SK-N-SH (cell line): ENCODE results near the gene DND1. TPM values are rescaled to one million over a fixed set of nuclear protein-coding genes. Genes with fewer than 3 reads are reported as not detected.
"Not testable (repeated sequence)": the region's sequence is repeated elsewhere in the genome, so short reads cannot be mapped to it uniquely, and the experiment has no call there.

ENCODE experiments used
- CTCF ChIA-PET: fragments of 300-600, 350-600 bp; formaldehyde crosslinking; extraction: SDS; loops from one replicate; lab custom pipeline; 2021; lab: Yijun Ruan, JAX
- POLR2A ChIA-PET: fragments of 350-600 bp; sonication (Branson Sonifier 250); formaldehyde crosslinking; extraction: SDS; loops from one replicate; lab custom pipeline; 2020; ENCODE audit warnings: antibody characterized with exemption, inconsistent platforms; lab: Yijun Ruan, JAX
- DNase-seq: peaks from one replicate; pipeline ENCODE4 v3.0.0; 2012
- H2AFZ ChIP-seq: fragments of 200-600 bp; sonication (generic); 2 replicates; pipeline ENCODE4 v1.8.1; 2016; ENCODE audit warnings: antibody characterized with exemption, mild to moderate bottlenecking, low read depth
- H3F3A ChIP-seq: fragments of 200-600 bp; sonication (generic); replicated peaks from 2 replicates; pipeline ENCODE3; 2016; ENCODE audit warnings: antibody characterized with exemption, mild to moderate bottlenecking; ENCODE audit not compliant: insufficient read depth
- H3K27ac ChIP-seq, 2 experiments: fragments of 200-500 bp in 1 of 2; fragments of 200-600 bp in 1 of 2; sonication (Bioruptor generic) in 1 of 2; sonication (generic), shearing (Covaris generic) in 1 of 2; 2 replicates each; pipeline versions ENCODE4 v1.5.1 to v1.6.1; 2014 to 2016; ENCODE audit warnings: low read depth in 2 of 2, inconsistent platforms in 1 of 2, low read length in 1 of 2, mild to moderate bottlenecking in 1 of 2, mixed read lengths in 1 of 2
- H3K27me3 ChIP-seq: fragments of 200-600 bp; sonication (generic), shearing (Covaris generic); 2 replicates; pipeline ENCODE4 v1.6.1; 2016; ENCODE audit warnings: mixed run types; ENCODE audit not compliant: insufficient read depth
- H3K36me3 ChIP-seq, 2 experiments: fragments of 200-500 bp in 1 of 2; fragments of 200-600 bp in 1 of 2; sonication (Bioruptor generic) in 1 of 2; sonication (generic) in 1 of 2; replicated peaks in 1 of 2; 2 replicates each; pipeline versions ENCODE3 to v1.5.1; 2014 to 2016; ENCODE audit warnings: low read length in 1 of 2, mild to moderate bottlenecking in 1 of 2; ENCODE audit not compliant: insufficient read depth in 2 of 2, control insufficient read depth in 1 of 2
- H3K4me1 ChIP-seq, 2 experiments: fragments of 200-500 bp in 1 of 2; fragments of 200-600 bp in 1 of 2; sonication (Bioruptor generic) in 1 of 2; sonication (generic), shearing (Covaris generic) in 1 of 2; 2 replicates each; pipeline versions ENCODE4 v1.5.1 to v1.6.1; 2014 to 2016; ENCODE audit warnings: low read depth in 1 of 2, low read length in 1 of 2, mixed run types in 1 of 2; ENCODE audit not compliant: insufficient read depth in 2 of 2, control insufficient read depth in 1 of 2
- H3K4me2 ChIP-seq: fragments of 200-600 bp; sonication (generic), shearing (Covaris generic); 2 replicates; pipeline ENCODE4 v1.6.1; 2017; ENCODE audit warnings: mixed run types
- H3K4me3 ChIP-seq, 2 experiments: fragments of 200-500 bp in 1 of 2; fragments of 200-600 bp in 1 of 2; sonication (Bioruptor generic) in 1 of 2; sonication (generic), shearing (Covaris generic) in 1 of 2; 2 replicates each; pipeline versions ENCODE4 v1.5.1 to v1.8.1; 2014 to 2016; ENCODE audit warnings: low read depth in 2 of 2, inconsistent platforms in 1 of 2, low read length in 1 of 2, mild to moderate bottlenecking in 1 of 2, mixed read lengths in 1 of 2, moderate library complexity in 1 of 2
- H3K79me2 ChIP-seq: fragments of 200-600 bp; sonication (generic); 2 replicates; pipeline ENCODE4 v1.8.1; 2017; ENCODE audit warnings: mild to moderate bottlenecking; ENCODE audit not compliant: insufficient read depth
- H3K9ac ChIP-seq: fragments of 200-600 bp; sonication (generic); 2 replicates; pipeline ENCODE4 v1.6.1; 2017; ENCODE audit warnings: mixed run types
- H3K9me2 ChIP-seq: fragments of 200-600 bp; sonication (generic); 2 replicates; pipeline ENCODE4 v1.6.1; 2017; ENCODE audit warnings: mixed run types
- H3K9me3 ChIP-seq: fragments of 200-600 bp; sonication (generic); 2 replicates; pipeline ENCODE4 v1.6.1; 2017; ENCODE audit warnings: mixed run types, mild to moderate bottlenecking, moderate library complexity
- H4K20me1 ChIP-seq: fragments of 200-600 bp; sonication (generic); 2 replicates; pipeline ENCODE4 v1.6.1; 2017; ENCODE audit warnings: mild to moderate bottlenecking, mixed run types; ENCODE audit not compliant: insufficient read depth
- CTCF ChIP-seq: fragments of 200-600 bp; sonication (generic); IDR thresholded peaks from 2 replicates; pipeline ENCODE4 v1.6.1; 2017; ENCODE audit warnings: antibody characterized with exemption, mild to moderate bottlenecking, moderate library complexity
- ELF1 ChIP-seq: IDR thresholded peaks from 2 replicates; pipeline ENCODE4 v1.4.0; 2012
- EZH2phosphoT487 ChIP-seq: fragments of 200-600 bp; sonication (generic); IDR thresholded peaks from 2 replicates; pipeline ENCODE4 v1.6.1; 2017; ENCODE audit warnings: low read depth, mixed run types, mild to moderate bottlenecking, antibody characterized with exemption, moderate library complexity, borderline replicate concordance
- FOSL2 ChIP-seq: IDR thresholded peaks from 2 replicates; pipeline ENCODE4 v1.4.0; 2012; ENCODE audit warnings: low read depth, mild to moderate bottlenecking, moderate library complexity, borderline replicate concordance
- FOXJ3 ChIP-seq: sonication (generic); formaldehyde crosslinking; IDR thresholded peaks from 2 replicates; pipeline ENCODE4 v1.5.1; 2020; ENCODE audit warnings: mild to moderate bottlenecking, missing genetic modification reagents
- JUND ChIP-seq: IDR thresholded peaks from 2 replicates; pipeline ENCODE4 v1.4.0; 2012
- NFIC ChIP-seq: IDR thresholded peaks from 2 replicates; pipeline ENCODE4 v1.4.0; 2012; ENCODE audit warnings: borderline replicate concordance
- NRF1 ChIP-seq: IDR thresholded peaks from 2 replicates; pipeline ENCODE4 v1.6.1; 2012; ENCODE audit warnings: low read depth, mild to moderate bottlenecking, low read length
- RAD21 ChIP-seq: IDR thresholded peaks from 2 replicates; pipeline ENCODE4 v1.6.1; 2012; ENCODE audit warnings: mild to moderate bottlenecking, low read length
- SIN3A ChIP-seq: IDR thresholded peaks from 2 replicates; pipeline ENCODE4 v1.6.1; 2012; ENCODE audit warnings: low read depth, mild to moderate bottlenecking, low read length, moderate library complexity, borderline replicate concordance
- TAF1 ChIP-seq: IDR thresholded peaks from 2 replicates; pipeline ENCODE4 v1.6.1; 2012; ENCODE audit warnings: low read depth, mild to moderate bottlenecking, low read length, moderate library complexity, borderline replicate concordance
- USF2 ChIP-seq: fragments of 150-350 bp; IDR thresholded peaks from 2 replicates; pipeline ENCODE4 v1.6.1; 2017; ENCODE audit warnings: antibody characterized with exemption, low read length, low read depth, borderline replicate concordance
- ZBTB33 ChIP-seq: IDR thresholded peaks from 2 replicates; pipeline ENCODE4 v1.4.0; 2012; ENCODE audit warnings: low read depth, borderline replicate concordance
- WGBS: methylation state at CpG from one replicate; pipeline ENCODE4 v1.1.6; 2017; ENCODE audit warnings: low lambda C conversion rate; 5-methylcytosine and 5-hydroxymethylcytosine counted together
- polyA plus RNA-seq, 3 experiments: library from polyadenylated mRNA; depleted of rRNA; stranded (reverse); fragments of >200 nt; gene quantifications; 2 replicates each; pipeline ENCODE4 v1.2.3, GENCODE V29; 2012

Gene DND1
- polyA plus RNA-seq, 1 of the 3 experiments (the other 2 are of a cell fraction) = 1.2 TPM

GRCh38 chr5:140671472-140672125 lies 1.8 kb downstream of the DND1 start:
- peaks cover 3% of the 10 kb centered on the region for H3F3A ChIP-seq
- POLR2A ChIA-PET = interaction anchor here (1.3 kb wide), 1 partner anchor 19 kb away, joined by 3 read pairs; the partner anchor contains the start of genes HARS1 and HARS2
- no peaks in the 10 kb centered on the region for H4K20me1 ChIP-seq
- H3K4me3 ChIP-seq = no peak overlapping the region
- H2AFZ ChIP-seq = no peak overlapping the region
- no peak overlapping the region for H3K4me2 ChIP-seq
- CTCF ChIA-PET = interaction anchor here (0.9 to 2.2 kb wide), 2 partner anchors 15 to 170 kb away, joined by 3 to 5 read pairs; no protein-coding TSS in a partner anchor
- DNase-seq = no peak
- 100% methylated on average over 1 of the region's 7 CpGs for WGBS
- H3K36me3 ChIP-seq = peaks cover 55 to 89% of the 10 kb centered on the region in 2 experiments
- H3K27ac ChIP-seq = no peak overlapping the region
- H3K9me3 ChIP-seq = no peaks in the 10 kb centered on the region
- peaks cover 21% of the 10 kb centered on the region for H3K79me2 ChIP-seq
- H3K9me2 ChIP-seq = no peaks in the 10 kb centered on the region
- H3K4me1 ChIP-seq = no peaks in the 10 kb centered on the region; a peak in 1 of 4 replicates
- H3K27me3 ChIP-seq = no peaks in the 10 kb centered on the region
- TF ChIP-seq FOXJ3 (CRISPR knock-in tag) (no peak), NRF1 (no peak), FOSL2 (no peak)
- no peak overlapping the region for H3K9ac ChIP-seq

GRCh38 chr5:140671035-140671434 lies 2.3 kb downstream of the DND1 start:
- H3K27ac ChIP-seq, H3K9me3 ChIP-seq, H3K9me2 ChIP-seq, H3K9ac ChIP-seq, H2AFZ ChIP-seq, H3F3A ChIP-seq, H3K4me2 ChIP-seq, H3K27me3 ChIP-seq, DNase-seq, H3K4me3 ChIP-seq, POLR2A ChIA-PET, H4K20me1 ChIP-seq, H3K4me1 ChIP-seq: not testable (repeated sequence)
- CTCF ChIA-PET = interaction anchor here (2.2 kb wide), 1 partner anchor 15 kb away, joined by 5 read pairs; no protein-coding TSS in a partner anchor
- peaks cover 52 to 84% of the 10 kb centered on the region in 2 experiments for H3K36me3 ChIP-seq
- 100% methylated on average over 2 of the region's 4 CpGs for WGBS
- H3K79me2 ChIP-seq = peaks cover 27% of the 10 kb centered on the region

GRCh38 chr5:140664359-140665119 lies 8.8 kb downstream of the DND1 start, which contains the start of gene WDR55:
Gene WDR55, plus strand, starts transcription at chr5:140664904. Its CDS starts 9 bp downstream, at chr5:140664913.
- DNase-seq = peak; percentile 96
- Histone ChIP-seq H3K27me3 (no peaks in the 10 kb centered on the region), H3K4me1 (peaks cover 0 to 4% of the 10 kb centered on the region in 2 experiments; a peak in 2 of 4 replicates), H4K20me1 (0 out of 2 replicates have a peak, but pooled peaks cover 5% of the 10 kb centered on the region), H3K79me2 (peaks cover 41% of the 10 kb centered on the region), H2AFZ (peak within 1 kb of the TSS; percentile 82), H3K9me3 (no peaks in the 10 kb centered on the region), H3F3A (peaks cover 27% of the 10 kb centered on the region), H3K9ac (peak within 1 kb of the TSS; percentile 85), H3K36me3 (peaks cover 47 to 65% of the 10 kb centered on the region in 2 experiments), H3K4me2 (peak within 1 kb of the TSS; percentile 71), H3K9me2 (no peaks in the 10 kb centered on the region), H3K4me3 (peak within 1 kb of the TSS; percentile 78 to 88), H3K27ac (peak within 1 kb of the TSS; percentile 89 to 94)
- WGBS = 3% methylated on average over 21 of the region's 54 CpGs
- ChIA-PET CTCF (interaction anchor here (0.7 to 2.5 kb wide), 3 partner anchors 18 to 292 kb away, joined by 3 to 11 read pairs (median 10); partner anchors contain the start of genes IK and NDUFA2), POLR2A (interaction anchor here (0.6 to 3.1 kb wide), 7 partner anchors 9 to 990 kb away, joined by 3 to 14 read pairs (median 4); partner anchors contain the start of genes DND1, HARS1, HARS2 and IK)
- TF ChIP-seq ZBTB33 (0 out of 2 replicates have a peak, but pooled peaks have one; percentile 5), RAD21 (no peak), JUND (no peak), CTCF (no peak), FOXJ3 (CRISPR knock-in tag) (no peak), USF2 (no peak), NRF1 (peak; percentile 40; the same call in 1 of the 2 replicates), TAF1 (peak; percentile 89), EZH2phosphoT487 (no peak), ELF1 (peak; percentile 91), NFIC (no peak), SIN3A (peak; percentile 68)
